AG04450 (cell line): ENCODE data around the gene LAMA5. TPM values are rescaled to one million over a fixed set of nuclear protein-coding genes. Genes with fewer than 3 reads are reported as not detected.

Experiments used
- CTCF ChIA-PET: fragments of 300-600, 350-600 bp; formaldehyde crosslinking; extraction: SDS; loops from one replicate; lab custom pipeline; 2022; ENCODE audit warnings: antibody characterized with exemption, inconsistent platforms; lab: Charles Lee
- POLR2A ChIA-PET: fragments of 350-600 bp; formaldehyde crosslinking; extraction: SDS; loops from one replicate; lab custom pipeline; 2021; ENCODE audit warnings: antibody characterized with exemption, inconsistent platforms; lab: Yijun Ruan, JAX
- DNase-seq: peaks from one replicate; pipeline ENCODE4 v3.0.0-alpha.2; 2011; ENCODE audit warnings: low read depth, low spot score
- H3K27ac ChIP-seq: one replicate; pipeline ENCODE4 v1.5.1; 2012; ENCODE audit warnings: low read depth, low read length, control low read depth
- H3K27me3 ChIP-seq: one replicate; pipeline ENCODE4 v1.6.0; 2012; ENCODE audit warnings: low read length; ENCODE audit not compliant: control insufficient read depth, insufficient read depth
- H3K4me3 ChIP-seq: 2 replicates; pipeline ENCODE4 v1.5.1; 2011; ENCODE audit warnings: mild to moderate bottlenecking, low read depth, low read length, control low read depth
- H3K9me3 ChIP-seq: 2 replicates; pipeline ENCODE4 v1.5.1; 2012; ENCODE audit warnings: low read length; ENCODE audit not compliant: control insufficient read depth, insufficient read depth
- CTCF ChIP-seq: IDR thresholded peaks from 2 replicates; pipeline ENCODE4 v1.5.1; 2011; ENCODE audit warnings: low read depth, low read length, control low read depth, inconsistent platforms
- polyA plus RNA-seq: library from polyadenylated mRNA; depleted of rRNA; stranded (reverse); fragments of >200 nt; gene quantifications from 2 replicates; pipeline ENCODE4 v1.2.3, GENCODE V29; 2011

The LAMA5 gene
- polyA plus RNA-seq, 1 experiment: 1.9 TPM

- H3K4me3 ChIP-seq: no peak overlapping the region
- no peak overlapping the region for H3K27ac ChIP-seq
- ChIA-PET POLR2A (no interaction called here), CTCF (no interaction called here)
- TF ChIP-seq CTCF: no peak
- no peaks in the 10 kb centered on the region; the same call in 1 of the 2 replicates for H3K9me3 ChIP-seq
- H3K27me3 ChIP-seq: no peaks in the 10 kb centered on the region
- DNase-seq: no peak
Observed at GRCh38 chr20:62311150-62311549, 56.0 kb downstream of the LAMA5 start.

GRCh38 chr20:62310757-62311121 is 56.4 kb downstream of the LAMA5 start:
- no peak for DNase-seq
- no peak for TF ChIP-seq CTCF
- no peak overlapping the region for H3K4me3 ChIP-seq
- no peaks in the 10 kb centered on the region for H3K27me3 ChIP-seq
- ChIA-PET POLR2A (no interaction called here), CTCF (no interaction called here)
- H3K27ac ChIP-seq: no peak overlapping the region
- H3K9me3 ChIP-seq: no peaks in the 10 kb centered on the region; the same call in 1 of the 2 replicates

GRCh38 chr20:62309947-62310756 is 57.0 kb downstream of the LAMA5 start:
- TF ChIP-seq CTCF: no peak; the same call in 1 of the 2 replicates
- Histone ChIP-seq H3K4me3 (no peak overlapping the region), H3K27ac (no peak overlapping the region), H3K9me3 (no peaks in the 10 kb centered on the region; the same call in 1 of the 2 replicates), H3K27me3 (no peaks in the 10 kb centered on the region)
- DNase-seq: no peak
- ChIA-PET POLR2A (no interaction called here), CTCF (no interaction called here)

- no peaks in the 10 kb centered on the region; the same call in 1 of the 2 replicates for H3K9me3 ChIP-seq
- H3K27me3 ChIP-seq: no peaks in the 10 kb centered on the region
- ChIA-PET POLR2A (interaction anchor here (0.6 kb wide), 1 partner anchor 36 kb away, joined by 3 read pairs; no protein-coding TSS in a partner anchor), CTCF (no interaction called here)
- no peak for TF ChIP-seq CTCF
- H3K27ac ChIP-seq: no peak overlapping the region
- no peak overlapping the region for H3K4me3 ChIP-seq
- no peak for DNase-seq
Observed at GRCh38 chr20:62309198-62309944, 57.7 kb downstream of the LAMA5 start.
